HuH-7 (cell line): Measurements from ENCODE around the gene PGM2.
"Not testable (repeated sequence)": the region's sequence is repeated elsewhere in the genome, so short reads cannot be mapped to it uniquely, and the experiment has no call there.

Source experiments
- DNase-seq: peaks from one replicate; pipeline ENCODE4 v3.0.0; 2011; ENCODE audit warnings: low spot score

The PGM2 gene

DNA sequence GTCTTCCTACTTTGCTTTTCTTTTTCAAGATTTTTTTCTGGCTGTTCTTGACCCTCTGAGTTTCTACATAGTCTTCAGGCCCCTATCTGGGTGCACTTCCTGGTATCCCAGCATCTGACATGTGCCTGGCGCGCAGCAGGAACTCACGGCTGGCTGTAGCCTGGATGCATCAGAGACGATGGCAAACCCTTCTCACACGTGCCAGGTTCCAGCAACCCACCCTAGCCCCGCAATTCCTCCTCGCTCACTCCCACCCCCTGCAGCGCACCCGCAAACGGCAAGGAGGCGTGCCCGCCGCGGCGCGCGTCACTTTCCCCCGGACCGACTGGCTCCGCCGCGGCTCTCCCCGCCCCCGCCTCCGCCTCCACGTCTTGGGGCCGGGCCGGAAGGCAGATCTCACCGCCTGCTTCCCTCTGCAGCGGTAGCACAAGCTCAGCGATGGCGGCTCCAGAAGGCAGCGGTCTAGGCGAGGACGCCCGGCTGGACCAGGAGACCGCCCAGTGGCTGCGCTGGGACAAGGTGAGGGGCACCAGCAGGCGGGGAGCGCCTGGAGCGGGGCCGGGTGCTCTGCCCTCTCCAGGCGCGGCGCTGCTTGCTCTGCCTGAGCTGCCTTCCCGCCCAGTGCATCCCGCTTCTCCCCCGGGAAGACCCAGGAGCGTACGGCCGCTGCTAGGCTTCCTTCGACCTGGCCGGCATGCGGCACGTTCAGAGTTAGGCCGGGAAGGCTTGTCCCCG, at the start of gene PGM2:
Gene PGM2, plus strand, starts transcription at position 392 of the 735 bp plus-strand sequence. Its CDS starts 47 bp downstream, at position 439.
- peak; percentile 90 for DNase-seq

DNA sequence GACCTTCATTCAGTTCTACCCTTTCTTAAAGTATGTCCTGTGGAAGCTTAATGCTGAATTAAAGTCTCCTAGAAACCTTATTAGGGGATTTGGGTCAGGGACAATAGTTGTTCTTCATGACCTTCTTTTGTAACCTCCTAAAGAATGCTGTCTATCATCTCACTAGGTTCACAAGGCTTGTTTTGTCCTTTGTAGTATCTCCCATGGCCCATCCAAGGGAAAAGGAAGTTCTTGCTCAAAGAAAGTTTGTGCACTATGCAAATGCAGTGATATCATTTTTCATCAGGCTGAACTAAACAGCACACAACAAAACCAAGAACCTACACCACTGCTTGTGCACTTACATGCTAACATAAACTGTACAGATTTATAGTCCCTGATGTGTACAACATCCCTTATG, 46.6 kb upstream of the PGM2 start:
- no peak for DNase-seq

DNA sequence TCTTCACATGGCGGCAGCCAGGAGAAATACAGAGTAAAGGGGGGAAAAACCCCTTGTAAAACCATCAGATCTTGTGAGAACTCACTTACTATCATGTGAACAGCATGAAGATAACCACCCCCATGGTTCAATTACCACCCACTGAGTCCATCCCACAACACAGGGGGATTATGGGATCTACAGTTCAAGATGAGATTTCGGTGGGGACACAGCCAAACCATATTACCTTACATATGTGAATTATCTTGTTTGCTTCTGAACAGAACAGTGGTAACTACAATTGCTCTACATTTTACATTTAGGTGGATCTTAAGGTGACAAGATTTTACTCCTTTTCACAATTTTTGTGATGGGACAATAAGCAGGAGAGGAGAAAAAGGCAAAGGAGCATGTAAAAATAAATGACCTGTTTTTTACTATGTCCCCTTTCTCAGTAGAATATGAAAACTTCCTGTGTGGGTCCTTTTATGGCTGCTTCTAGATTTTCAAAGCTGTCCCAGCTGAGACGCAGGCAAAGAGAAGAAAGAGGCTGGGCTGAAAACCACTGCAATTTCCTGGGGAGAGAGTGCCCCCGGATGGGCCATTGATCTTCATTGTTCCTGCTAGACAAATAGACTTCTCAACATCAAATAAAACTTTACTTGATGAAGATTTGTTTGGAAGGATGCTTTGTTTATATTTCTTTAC, 45.9 kb upstream of the PGM2 start:
- no peak for DNase-seq

DNA sequence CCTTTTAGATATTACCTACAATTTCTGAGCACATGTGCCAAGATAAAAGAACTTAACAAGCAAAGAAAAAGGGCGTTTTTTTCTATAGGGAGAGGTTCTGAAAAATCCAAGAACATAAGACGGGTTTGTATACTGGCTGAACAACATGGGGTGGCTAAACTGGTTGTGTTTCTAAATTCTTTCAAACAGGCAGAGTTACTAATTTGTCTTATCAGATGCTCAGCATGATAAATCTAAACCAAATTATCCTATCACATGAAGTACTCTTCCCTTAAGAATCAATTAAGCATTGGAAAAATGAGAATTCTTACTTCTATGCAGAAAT, 45.4 kb upstream of the PGM2 start:
- no peak for DNase-seq

DNA sequence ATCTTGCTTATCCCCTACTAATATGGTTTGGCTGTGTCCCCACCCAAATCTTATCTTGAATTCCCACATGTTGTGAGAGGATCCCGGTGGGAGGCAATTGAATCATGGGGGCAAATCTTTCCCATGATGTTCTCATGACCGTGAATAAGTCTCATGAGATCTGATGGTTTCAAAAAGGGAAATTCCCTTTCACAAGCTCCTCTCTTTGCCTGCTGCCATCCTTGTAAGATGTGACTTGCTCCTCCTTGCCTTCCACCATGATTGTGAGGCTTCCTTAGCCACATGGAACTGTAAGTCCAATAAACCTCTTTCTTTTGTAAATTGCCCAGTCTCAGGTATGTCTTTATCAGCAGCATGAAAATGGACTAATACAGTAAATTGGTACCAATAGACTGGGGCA, 40.2 kb upstream of the PGM2 start:
- DNase-seq: not testable (repeated sequence)

DNA sequence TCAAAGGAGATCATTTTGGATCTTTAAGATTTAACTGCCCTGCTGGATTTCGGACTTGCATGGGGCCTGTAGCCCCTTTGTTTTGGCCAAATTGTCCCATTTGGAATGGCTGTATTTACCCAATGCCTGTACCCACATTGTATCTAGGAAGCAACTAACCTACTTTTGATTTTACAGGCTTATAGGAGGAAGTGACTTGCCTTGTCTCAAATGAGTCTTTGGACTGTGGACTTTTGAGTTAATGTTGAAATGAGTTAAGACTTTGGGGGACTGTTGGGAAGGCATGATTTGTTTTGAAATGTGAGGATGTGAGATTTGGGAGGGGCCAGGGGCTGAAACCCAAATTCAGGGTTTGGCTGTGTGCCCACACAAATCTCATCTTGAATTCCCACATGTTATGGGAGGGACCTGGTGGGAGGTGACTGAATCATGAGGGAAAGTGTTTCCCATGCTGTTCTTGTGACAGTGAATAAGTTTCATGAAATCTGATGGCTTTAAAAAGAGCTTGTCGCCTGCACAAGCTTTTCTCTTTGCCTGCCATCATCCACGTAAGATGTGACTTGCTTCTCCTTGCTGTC, 38.5 kb upstream of the PGM2 start:
- not testable (repeated sequence) for DNase-seq

DNA sequence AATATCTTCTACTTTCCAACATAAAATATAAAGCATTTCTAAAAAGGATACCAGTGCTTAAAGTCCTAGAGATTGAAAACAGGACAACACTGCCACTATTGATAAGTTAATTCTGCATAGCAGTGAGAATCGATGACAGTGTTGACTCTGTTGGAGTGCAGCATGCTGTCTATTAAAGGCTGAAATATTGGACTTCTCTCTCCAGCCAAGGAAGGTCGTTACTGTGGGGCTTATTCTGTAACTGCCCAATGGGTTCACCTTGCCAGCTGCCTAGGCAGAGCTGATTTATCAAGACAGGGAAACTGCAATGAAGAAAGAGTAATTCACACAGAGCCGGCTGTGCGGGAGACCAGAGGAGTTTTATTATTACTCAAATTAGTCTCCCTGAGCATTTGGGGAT, 37.7 kb upstream of the PGM2 start:
- DNase-seq: no peak

DNA sequence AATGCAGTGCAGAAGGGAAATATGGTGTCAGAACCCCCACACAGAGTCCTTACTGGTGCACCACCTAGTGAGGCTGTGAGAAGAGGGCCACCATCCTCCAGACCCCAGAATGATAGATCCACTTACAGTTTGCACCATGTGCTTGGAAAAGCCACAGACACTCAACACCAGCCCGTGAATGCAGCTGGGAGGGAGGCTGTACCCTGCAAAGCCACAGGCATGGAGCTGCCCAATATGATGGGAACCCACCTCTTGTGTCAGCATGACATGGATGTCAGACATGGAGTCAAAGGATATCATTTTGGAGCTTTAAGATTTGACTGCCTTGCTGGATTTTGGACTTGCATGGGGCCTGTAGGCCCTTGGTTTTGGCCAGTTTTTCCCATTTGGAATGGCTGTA, 34.2 kb upstream of the PGM2 start:
- DNase-seq: no peak

DNA sequence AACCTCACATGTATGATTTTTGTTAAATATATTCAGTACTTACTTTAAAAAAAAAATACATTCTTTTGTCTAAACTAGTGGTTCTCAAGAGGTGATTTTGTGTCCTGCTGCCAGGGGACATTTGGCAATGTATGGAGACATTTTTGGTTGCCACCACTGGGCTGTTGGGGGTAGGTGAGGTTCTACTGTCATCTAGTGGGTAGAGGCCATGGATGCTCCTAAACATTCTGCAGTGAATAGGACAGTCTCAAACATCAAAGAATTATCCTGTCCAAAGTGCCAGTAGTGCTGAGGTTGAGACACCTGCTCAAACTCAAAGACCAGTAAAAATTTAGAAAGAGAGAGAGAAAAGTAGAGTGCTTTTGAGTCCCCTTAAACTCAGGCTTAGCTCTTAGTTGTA, 32.9 kb upstream of the PGM2 start:
- DNase-seq: no peak

DNA sequence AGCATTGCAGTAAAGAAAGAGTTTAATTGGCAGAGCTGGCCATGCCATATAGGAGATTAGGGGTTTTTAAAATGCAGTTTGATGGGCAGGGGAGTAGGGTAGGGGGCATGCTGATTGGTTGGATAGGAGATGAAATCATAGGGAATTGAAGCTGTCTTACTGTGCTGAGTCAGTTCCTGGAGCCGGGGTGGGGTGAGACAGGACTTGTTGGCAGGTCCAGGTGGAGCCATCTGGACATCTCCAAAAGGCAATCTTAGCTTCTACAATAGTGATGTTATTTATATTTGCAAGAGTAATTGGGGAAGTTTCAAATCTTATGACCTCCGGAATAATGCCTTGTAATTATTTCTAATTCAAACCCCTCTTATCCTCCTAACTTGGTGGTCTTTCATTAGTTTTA, 32.4 kb upstream of the PGM2 start:
- no peak for DNase-seq

DNA sequence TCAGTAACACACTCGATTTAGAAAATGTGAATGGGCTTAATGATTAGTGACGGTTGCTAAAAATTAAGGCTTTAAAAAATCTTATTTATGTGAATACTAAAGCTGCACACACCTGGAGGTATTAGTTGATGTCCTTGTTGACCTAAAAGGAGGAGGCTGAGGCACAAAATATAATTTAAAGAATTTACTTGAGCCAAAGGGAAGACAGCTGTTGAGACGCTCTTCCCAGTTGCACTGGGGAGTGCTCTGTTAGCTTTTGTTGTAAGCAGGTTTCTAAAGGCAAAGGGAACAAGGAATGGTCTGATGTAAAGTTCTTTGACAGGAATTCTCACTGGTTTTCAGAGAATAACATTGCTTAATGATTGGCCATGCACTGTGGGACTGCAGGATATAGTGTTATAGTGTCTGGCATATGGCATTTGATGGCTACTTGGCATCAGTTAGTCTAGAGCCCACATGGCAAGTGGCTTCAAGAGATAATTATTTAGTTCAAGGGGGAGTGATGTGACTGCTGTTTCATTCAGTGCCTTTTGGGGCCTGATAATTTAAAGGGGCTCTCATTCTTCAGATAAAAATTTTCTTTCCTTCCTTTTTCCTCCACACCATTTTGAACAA, 30.8 kb upstream of the PGM2 start:
- no peak for DNase-seq

DNA sequence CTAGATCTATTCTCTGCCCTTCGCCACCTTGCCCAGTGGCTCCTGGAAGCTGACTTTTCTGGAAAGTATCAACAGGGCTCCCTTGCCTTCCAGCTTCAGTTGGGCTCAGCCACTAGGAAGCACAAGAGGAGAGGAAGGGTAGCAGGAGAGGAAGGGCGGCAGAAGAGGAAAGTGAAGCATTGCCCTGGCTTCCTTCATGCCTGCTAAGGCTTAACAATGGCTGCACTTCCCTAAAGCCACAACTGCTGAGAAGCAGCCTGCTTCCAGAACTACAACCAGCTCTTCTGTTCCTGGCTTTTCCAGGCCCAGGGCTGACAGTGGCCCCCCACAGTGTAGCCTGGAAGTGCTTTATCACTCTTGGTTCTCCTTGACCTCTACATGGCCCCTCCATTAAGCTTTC, 29.1 kb upstream of the PGM2 start:
- DNase-seq: no peak

DNA sequence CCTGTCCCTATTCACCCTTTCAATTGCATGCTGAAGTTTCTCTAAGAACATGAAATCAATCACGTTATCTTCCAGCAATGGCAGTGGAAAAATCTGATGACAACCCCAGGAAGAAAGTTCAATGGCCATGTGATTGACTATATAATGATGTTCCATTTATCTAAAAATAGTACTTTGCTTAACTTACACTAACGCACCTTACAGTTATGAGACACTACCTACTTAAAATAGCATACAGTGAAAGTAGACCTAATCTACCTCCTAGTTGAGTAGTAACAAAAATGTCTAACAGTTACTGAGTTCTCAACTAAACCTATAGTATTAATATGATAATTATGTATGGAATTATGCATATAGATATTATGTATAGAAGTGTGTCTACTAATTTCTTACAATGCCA, 28.6 kb upstream of the PGM2 start:
- no peak for DNase-seq

DNA sequence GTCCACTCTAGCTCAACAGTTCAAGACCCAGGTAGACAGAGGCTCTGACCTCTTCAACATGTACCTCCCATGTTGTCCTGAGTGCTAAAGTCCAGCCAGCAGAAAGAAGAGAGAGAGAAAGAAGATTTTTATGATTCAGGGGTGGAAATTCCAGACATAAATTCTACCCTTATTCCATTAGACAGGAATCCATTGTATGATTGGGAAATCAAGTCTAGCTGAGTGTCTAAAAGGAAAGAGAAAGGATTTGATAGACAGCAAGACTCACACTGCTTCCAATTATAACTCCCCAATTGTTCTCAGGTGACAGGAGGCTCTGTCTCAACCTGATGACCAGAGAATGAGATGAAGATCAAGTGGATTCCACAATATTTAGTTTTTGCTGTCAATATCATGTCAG, 27.9 kb upstream of the PGM2 start:
- DNase-seq: no peak

DNA sequence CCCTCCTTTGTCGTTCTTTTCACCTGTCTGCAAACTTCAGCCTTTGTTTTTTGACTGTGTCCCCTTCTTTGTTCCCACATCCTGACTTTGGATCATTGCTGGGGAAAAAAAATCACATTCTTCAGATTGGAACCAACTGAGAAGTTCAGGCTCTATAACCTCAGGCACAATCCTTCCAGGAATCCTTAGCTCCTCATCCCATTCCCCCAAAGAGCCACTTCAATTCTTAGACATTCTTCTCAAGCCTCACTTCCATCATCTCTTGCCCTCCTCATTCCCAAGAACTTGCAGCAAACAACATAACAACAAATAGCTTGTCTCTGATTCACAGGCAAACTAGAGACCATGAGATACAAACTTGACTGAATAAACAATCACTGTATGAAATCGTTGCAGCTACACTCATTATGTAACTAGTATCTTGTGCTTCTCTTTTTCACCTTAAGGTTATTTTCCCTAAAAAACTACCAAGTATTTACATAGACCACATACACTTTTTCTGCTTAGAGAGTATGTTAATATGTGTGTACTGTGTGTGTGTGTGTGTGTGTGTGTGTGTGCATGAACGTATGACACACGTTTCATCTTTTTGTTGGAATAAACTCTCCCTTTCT, 26.4 kb upstream of the PGM2 start:
- DNase-seq: no peak

DNA sequence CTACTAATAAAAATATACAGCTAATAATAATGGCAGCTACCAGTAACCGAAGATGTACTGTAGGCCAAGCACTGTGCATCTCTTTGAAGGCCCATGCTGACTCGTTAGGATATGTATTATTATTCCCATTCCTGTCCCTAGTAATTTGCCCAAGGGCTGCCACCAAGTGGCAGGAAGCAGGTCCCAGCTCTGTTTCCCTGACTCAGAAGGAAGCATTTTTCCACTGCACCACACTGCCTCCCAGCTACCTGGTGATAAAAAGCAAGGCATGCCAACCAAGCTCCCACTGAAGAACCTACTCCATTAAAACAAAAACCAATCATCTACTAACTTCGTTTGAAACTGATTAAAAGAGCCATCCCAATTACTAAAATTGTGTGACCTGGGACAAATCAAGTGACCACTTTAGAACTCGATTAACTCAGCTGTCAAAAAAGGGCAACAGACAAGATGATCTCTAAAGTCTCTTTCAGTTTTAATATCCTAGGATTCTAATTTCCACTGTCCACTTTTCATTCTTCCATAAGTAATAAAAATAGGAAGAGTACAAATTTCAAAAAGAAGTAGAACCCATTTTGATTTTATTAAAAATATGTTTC, 24.3 kb upstream of the PGM2 start:
- peak; percentile 61 for DNase-seq

DNA sequence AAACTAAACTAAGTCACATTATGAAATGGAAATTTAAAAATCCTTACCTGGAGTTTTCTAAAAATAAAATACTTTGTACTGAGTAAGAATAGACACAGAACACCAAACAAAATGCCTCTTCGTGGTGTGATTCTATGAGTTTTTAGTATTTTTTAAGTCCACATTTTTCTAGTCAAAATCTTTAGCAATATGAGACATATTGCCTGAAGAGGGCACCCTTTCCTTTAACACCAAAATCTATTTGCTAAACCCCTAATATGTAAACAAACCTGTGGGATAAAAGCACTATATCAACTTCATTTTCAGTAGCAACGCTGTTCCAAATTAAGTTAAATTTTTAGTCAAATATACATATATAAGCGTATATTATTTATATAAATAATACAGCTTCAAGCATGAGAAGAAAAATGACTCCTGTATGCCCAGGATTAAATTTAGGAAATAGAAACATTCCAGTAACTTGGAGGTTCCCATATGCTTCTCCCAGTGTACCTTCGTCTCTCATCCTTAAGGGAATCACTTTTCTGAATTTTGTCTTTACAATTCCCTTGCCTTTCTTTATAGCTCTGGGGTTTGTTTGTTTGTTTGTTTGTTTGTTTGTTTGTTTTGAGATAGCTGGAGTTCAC, 23.0 kb upstream of the PGM2 start:
- DNase-seq: no peak

DNA sequence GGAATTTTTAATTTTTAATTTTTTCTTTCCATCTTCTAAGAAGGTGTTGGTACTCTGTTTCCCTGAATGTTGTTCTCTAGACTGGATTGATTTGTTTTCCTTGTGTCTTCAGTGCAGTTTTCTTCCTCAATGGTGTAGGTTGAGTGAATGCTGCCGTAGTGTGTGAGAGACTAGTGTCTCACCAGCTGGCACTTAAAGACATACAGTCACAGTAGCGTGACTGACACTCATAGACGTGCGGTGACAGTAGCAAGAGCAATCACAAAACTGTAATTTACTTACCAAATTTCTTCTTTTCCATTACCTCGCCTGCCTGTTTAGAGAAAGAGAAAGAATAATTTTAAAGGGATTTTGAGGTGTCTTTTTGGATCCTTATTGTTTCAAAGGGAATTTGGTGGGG, 21.4 kb upstream of the PGM2 start:
- DNase-seq: no peak

DNA sequence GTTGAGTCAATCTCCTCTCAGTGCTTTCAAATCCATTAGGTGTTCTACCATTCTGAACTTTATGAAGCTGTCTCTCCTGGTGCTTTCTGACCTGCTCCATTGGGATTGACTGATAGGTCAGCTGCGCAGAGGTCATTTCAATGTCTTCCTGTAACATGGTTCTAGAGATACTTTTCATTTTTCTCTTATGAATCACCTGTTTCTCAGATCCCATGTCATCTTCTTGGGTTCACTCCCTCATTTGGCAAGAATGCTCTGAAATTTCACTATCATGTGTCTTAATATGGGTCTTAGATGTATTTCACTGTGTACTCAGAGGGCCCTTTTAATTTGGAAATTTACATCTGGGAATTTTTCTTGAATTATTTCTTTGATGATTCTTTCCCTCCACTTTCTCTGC, 13.8 kb upstream of the PGM2 start:
- no peak for DNase-seq

DNA sequence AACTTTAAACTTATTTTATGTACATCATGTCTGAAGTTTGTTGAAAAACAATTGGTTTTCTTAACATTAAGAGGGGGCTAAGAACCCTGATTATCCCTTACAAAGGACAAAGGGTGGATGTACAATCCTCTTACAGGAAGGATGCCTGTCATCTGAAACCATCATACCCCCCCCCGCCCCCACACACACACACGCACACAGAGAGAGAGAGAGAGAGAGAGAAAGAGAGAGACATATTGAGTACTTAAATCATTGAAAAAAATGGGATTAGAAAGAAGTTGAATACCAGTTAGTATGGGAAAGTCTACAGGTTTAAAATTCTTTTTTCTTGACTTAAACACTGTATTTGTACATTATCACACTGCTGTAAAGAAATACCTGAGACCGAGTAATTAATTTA, 10.9 kb upstream of the PGM2 start:
- no peak for DNase-seq

DNA sequence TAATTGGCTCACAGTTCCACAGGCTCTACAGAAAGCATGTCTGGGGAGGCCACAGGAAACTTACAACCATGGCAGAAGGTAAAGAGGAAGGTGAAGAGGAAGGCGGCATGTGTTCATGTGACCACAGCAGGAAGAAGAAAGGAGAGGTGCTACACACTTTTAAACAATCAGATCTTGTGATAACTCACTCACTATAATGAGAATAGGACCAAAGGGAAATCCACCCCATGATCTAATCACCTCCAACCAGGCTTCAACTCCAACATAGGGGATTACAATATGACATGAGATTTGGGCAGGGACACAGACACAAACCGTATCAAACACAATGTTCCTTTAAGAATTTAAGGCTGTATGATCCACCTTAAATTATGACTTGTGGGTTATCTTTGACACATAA, 10.5 kb upstream of the PGM2 start:
- DNase-seq: no peak

DNA sequence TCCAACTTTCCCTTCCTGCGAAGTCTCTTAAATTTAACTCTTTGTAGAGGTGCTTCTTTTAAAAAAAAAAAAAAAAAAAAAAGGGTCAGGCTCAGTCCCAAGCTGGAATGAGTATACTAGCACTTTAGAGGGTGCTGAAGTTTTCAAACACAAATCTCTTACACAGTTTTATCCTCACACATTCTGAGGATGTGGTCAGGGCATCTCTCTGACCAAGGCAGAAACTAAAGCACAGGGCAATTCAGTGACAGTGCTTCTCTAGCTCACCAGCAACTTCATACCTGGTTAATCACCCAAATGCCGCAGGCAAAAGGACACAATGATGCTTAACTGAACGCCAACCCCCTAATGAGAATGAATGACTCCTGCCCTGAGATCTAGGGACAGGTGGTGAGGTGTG, 9.8 kb upstream of the PGM2 start:
- DNase-seq: no peak
